Esophagus muscularis mucosa (tissue), 4 donors: ENCODE data around the gene DYNC2LI1. TPM values are rescaled to one million over a fixed set of nuclear protein-coding genes. Genes with fewer than 3 reads are reported as not detected.
A peak's percentile ranks its signal among the peaks of the same experiment; 100 is the strongest.
"Not testable (repeated sequence)": the region's sequence is repeated elsewhere in the genome, so short reads cannot be mapped to it uniquely, and the experiment has no call there.

ENCODE experiments used
- DNase-seq: peaks from one replicate; pipeline ENCODE4 v3.0.0-alpha.2; 2017; ENCODE audit errors: extremely low spot score
- H3K27ac ChIP-seq, 4 donors: fragments of 200-600 bp; sonication (generic); replicated peaks in 1 of 4; 1 replicate in 3 of 4; 2 replicates in 1 of 4; pipeline ENCODE4 v1.5.1; 2016 to 2019; ENCODE audit warnings: mild to moderate bottlenecking in 1 of 4
- H3K27me3 ChIP-seq, 4 donors: fragments of 200-600 bp; sonication (generic); one replicate each; pipeline versions ENCODE4 v1.5.1 to v1.6.0; 2016 to 2019
- H3K36me3 ChIP-seq, 4 donors: fragments of 200-600 bp; sonication (generic); one replicate each; pipeline ENCODE4 v1.5.1; 2016 to 2019
- H3K4me1 ChIP-seq, 4 donors: fragments of 200-600 bp; sonication (generic); one replicate each; pipeline ENCODE4 v1.5.1; 2016 to 2019
- H3K4me3 ChIP-seq, 4 donors: fragments of 200-600 bp; sonication (generic); 1 replicate in 2 of 4; 2 replicates in 2 of 4; pipeline ENCODE4 v1.5.1; 2016 to 2019; ENCODE audit warnings: mild to moderate bottlenecking in 4 of 4, moderate library complexity in 1 of 4
- H3K9me3 ChIP-seq, 4 donors: fragments of 200-600 bp; sonication (generic); 1 replicate in 3 of 4; 2 replicates in 1 of 4; pipeline ENCODE4 v1.5.1; 2016 to 2019
- CTCF ChIP-seq, 3 experiments: fragments of 200-600 bp in 2 of 3; fragments of 450-650 bp in 1 of 3; sonication (generic) in 2 of 3; IDR thresholded peaks; one replicate each; pipeline ENCODE4 v1.5.1; 2017 to 2019; ENCODE audit warnings: antibody characterized with exemption in 3 of 3, mild to moderate bottlenecking in 2 of 3, moderate library complexity in 1 of 3
- EP300 ChIP-seq: sonication (generic); formaldehyde crosslinking; IDR thresholded peaks from one replicate; pipeline ENCODE4 v1.6.1; 2017; ENCODE audit warnings: antibody characterized with exemption
- POLR2A ChIP-seq: fragments of 450-650 bp; IDR thresholded peaks from one replicate; pipeline ENCODE4 v1.6.1; 2017; ENCODE audit warnings: antibody characterized with exemption, moderate library complexity, mild to moderate bottlenecking, low read depth
- POLR2AphosphoS5 ChIP-seq, 2 donors: sonication (generic); formaldehyde crosslinking; IDR thresholded peaks; one replicate each; pipeline ENCODE4 v1.6.1; 2017; ENCODE audit warnings: antibody characterized with exemption in 2 of 2
- WGBS: methylation state at CpG from one replicate; pipeline ENCODE4 v1.1.5; 2018; 5-methylcytosine and 5-hydroxymethylcytosine counted together
- intact Hi-C: fragments of 100-400 bp; cut with DNase I; formaldehyde crosslinking; loops from one replicate; pipeline ENCODE4 v1.15.1; 2023
- total RNA-seq, 4 donors: library from RNA; depleted of rRNA; stranded (reverse); fragments of >200 nt; gene quantifications; one replicate each; pipeline versions ENCODE4 v1.1.0 to v1.2.1, GENCODE V29; 2016

The DYNC2LI1 gene
- total RNA-seq = 10 to 100 TPM; 15.6 to 19.1 (median 17.7) TPM

- H3K9me3 ChIP-seq = no peaks in the 10 kb centered on the region
- TF ChIP-seq CTCF (IDR thresholded peaks at IDR 0.05) = no peak
- TF ChIP-seq POLR2AphosphoS5 (IDR thresholded peaks at IDR 0.05) = peak; percentile 84 to 85
- intact Hi-C loops = loop anchor here (5.0 kb wide), 1 partner anchor 162 kb away; no protein-coding TSS in a partner anchor
- WGBS = 0% methylated on average over 28 of the region's 31 CpGs
- H3K36me3 ChIP-seq = peaks cover 0 to 18% (median 8%) of the 10 kb centered on the region in 4 donors
- no peaks in the 10 kb centered on the region for H3K27me3 ChIP-seq
- H3K27ac ChIP-seq = peak within 1 kb of the TSS; percentile 81 to 90 (median 86)
- peak; percentile 97 for DNase-seq
- H3K4me3 ChIP-seq = peak within 1 kb of the TSS; percentile 69 to 74 (median 70)
- peaks cover 7 to 13% (median 10%) of the 10 kb centered on the region in 4 donors for H3K4me1 ChIP-seq
Observed at GRCh38 chr2:43773876-43774613, at the start of gene DYNC2LI1. DYNC2LI1 (plus strand) TSS chr2:43774039; CDS start chr2:43774139, 100 bp downstream.

- Histone ChIP-seq H3K9me3 (no peaks in the 10 kb centered on the region), H3K27ac (no peak overlapping the region), H3K27me3 (no peaks in the 10 kb centered on the region), H3K4me3 (no peak overlapping the region), H3K36me3 (no peaks in the 10 kb centered on the region), H3K4me1 (no peaks in the 10 kb centered on the region)
- DNase-seq = no peak
- no peak for TF ChIP-seq CTCF (IDR thresholded peaks at IDR 0.05)
- no peak for TF ChIP-seq POLR2A
- no peak for TF ChIP-seq POLR2AphosphoS5 (IDR thresholded peaks at IDR 0.05)
- no peak for TF ChIP-seq EP300
- intact Hi-C loops = no loop called here
- WGBS = 74% methylated on average over 4 of the region's 4 CpGs
Observed at GRCh38 chr2:43724728-43725526, 48.9 kb upstream of the DYNC2LI1 start.

GRCh38 chr2:43725711-43726246 is 48.1 kb upstream of the DYNC2LI1 start:
- Histone ChIP-seq H3K9me3 (no peaks in the 10 kb centered on the region), H3K27me3 (no peaks in the 10 kb centered on the region), H3K4me1 (no peaks in the 10 kb centered on the region), H3K27ac (no peak overlapping the region), H3K4me3 (no peak overlapping the region), H3K36me3 (peaks cover 0 to 5% (median 0%) of the 10 kb centered on the region in 4 donors)
- WGBS = 98% methylated on average over 3 of the region's 3 CpGs
- TF ChIP-seq CTCF (IDR thresholded peaks at IDR 0.05) (no peak), POLR2AphosphoS5 (IDR thresholded peaks at IDR 0.05) (no peak), EP300 (no peak), POLR2A (no peak)
- intact Hi-C loops = no loop called here
- DNase-seq = no peak

GRCh38 chr2:43726961-43727633 is 46.7 kb upstream of the DYNC2LI1 start:
- H3K27me3 ChIP-seq, H3K4me3 ChIP-seq, DNase-seq, H3K9me3 ChIP-seq, H3K36me3 ChIP-seq, intact Hi-C loops, H3K4me1 ChIP-seq, H3K27ac ChIP-seq: not testable (repeated sequence)
- WGBS = 84% methylated on average over 14 of the region's 14 CpGs

DNA sequence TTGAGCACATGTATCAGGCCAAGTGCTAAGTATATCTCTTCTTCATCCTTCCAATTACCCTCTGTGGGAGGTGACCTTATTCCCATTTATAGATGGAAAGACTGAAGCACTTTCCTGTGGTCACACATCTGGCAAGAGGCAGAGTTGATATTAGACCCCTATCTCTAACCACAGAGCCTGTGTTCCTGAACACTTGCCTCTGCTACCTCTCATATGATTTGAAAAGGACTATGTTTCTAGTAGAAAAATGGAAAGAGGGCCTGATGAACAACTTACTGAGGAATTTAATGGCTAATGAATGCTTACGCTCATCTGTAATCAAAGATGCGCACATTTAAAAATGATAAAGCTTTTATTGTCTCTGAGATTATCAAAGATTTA is 46.2 kb upstream of the DYNC2LI1 start:
- no peaks in the 10 kb centered on the region for H3K27me3 ChIP-seq
- 100% methylated on average over 2 of the region's 2 CpGs for WGBS
- no peak for DNase-seq
- H3K36me3 ChIP-seq = peaks cover 0 to 6% (median 0%) of the 10 kb centered on the region in 4 donors
- H3K9me3 ChIP-seq = no peaks in the 10 kb centered on the region
- no peak overlapping the region for H3K27ac ChIP-seq
- TF ChIP-seq POLR2A = no peak
- TF ChIP-seq EP300 = no peak
- intact Hi-C loops = no loop called here
- no peaks in the 10 kb centered on the region for H3K4me1 ChIP-seq
- H3K4me3 ChIP-seq = no peak overlapping the region
